HEK293 (cell line): ENCODE measurements around the gene MCM6.

Experiments used
- CTCF ChIA-PET: fragments of 350-600 bp; formaldehyde crosslinking; extraction: SDS; loops from one replicate; lab custom pipeline; 2021; ENCODE audit warnings: antibody characterized with exemption; lab: Yijun Ruan, JAX
- POLR2A ChIA-PET: fragments of 300-600 bp; formaldehyde crosslinking; extraction: SDS; loops from one replicate; lab custom pipeline; 2020; ENCODE audit warnings: antibody characterized with exemption, inconsistent platforms; lab: Yijun Ruan, JAX
- H3K27ac ChIP-seq: fragments of 200-500 bp; sonication (Bioruptor generic); 2 replicates; pipeline ENCODE4 v1.5.1; 2014; ENCODE audit warnings: low read depth, low read length, control low read depth, inconsistent platforms; ENCODE audit errors: extremely low read depth
- H3K36me3 ChIP-seq, 2 experiments: fragments of 200-500 bp in 1 of 2; sonication (Bioruptor generic) in 1 of 2; 1 replicate in 1 of 2; 2 replicates in 1 of 2; pipeline ENCODE4 v1.5.1; 2014 to 2017; ENCODE audit warnings: inconsistent platforms in 2 of 2, low read length in 2 of 2; ENCODE audit not compliant: control insufficient read depth in 2 of 2, insufficient read depth in 1 of 2
- H3K4me1 ChIP-seq: fragments of 200-500 bp; sonication (Bioruptor generic); 2 replicates; pipeline ENCODE4 v1.5.1; 2014; ENCODE audit warnings: mild to moderate bottlenecking, low read length, inconsistent platforms; ENCODE audit not compliant: control insufficient read depth, insufficient read depth
- H3K4me3 ChIP-seq: 2 replicates; pipeline ENCODE4 v1.5.1; 2011; ENCODE audit warnings: low read depth, mild to moderate bottlenecking, control low read depth, low read length, moderate library complexity
- H3K9me3 ChIP-seq: fragments of 200-500 bp; sonication (Bioruptor generic); 2 replicates; pipeline ENCODE4 v1.5.1; 2014; ENCODE audit warnings: low read depth, low read length, inconsistent platforms; ENCODE audit not compliant: control insufficient read depth, insufficient read depth
- AEBP2 ChIP-seq: fragments of 450-650 bp; formaldehyde crosslinking; IDR thresholded peaks from 2 replicates; pipeline ENCODE4 v1.5.1; 2016; ENCODE audit warnings: missing biosample characterization, missing genetic modification characterization, borderline replicate concordance
- HIC1 ChIP-seq: fragments of 450-650 bp; formaldehyde crosslinking; IDR thresholded peaks from 2 replicates; pipeline ENCODE4 v1.5.1; 2016; ENCODE audit warnings: missing biosample characterization, missing genetic modification characterization
- OSR2 ChIP-seq: fragments of 450-650 bp; formaldehyde crosslinking; IDR thresholded peaks from 2 replicates; pipeline ENCODE4 v1.5.1; 2016; ENCODE audit warnings: missing biosample characterization, missing genetic modification characterization
- PATZ1 ChIP-seq: fragments of 450-650 bp; formaldehyde crosslinking; IDR thresholded peaks from 2 replicates; pipeline ENCODE4 v1.5.1; 2016; ENCODE audit warnings: missing biosample characterization, missing genetic modification characterization
- ZNF133 ChIP-seq: fragments of 450-650 bp; formaldehyde crosslinking; IDR thresholded peaks from 2 replicates; pipeline ENCODE4 v1.5.1; 2016; ENCODE audit warnings: missing biosample characterization, missing genetic modification characterization
- ZNF184 ChIP-seq: fragments of 450-650 bp; IDR thresholded peaks from 2 replicates; pipeline ENCODE4 v1.5.1; 2018; ENCODE audit warnings: missing biosample characterization, mild to moderate bottlenecking, missing genetic modification characterization
- ZNF214 ChIP-seq: fragments of 450-650 bp; formaldehyde crosslinking; IDR thresholded peaks from 2 replicates; pipeline ENCODE4 v1.5.1; 2017; ENCODE audit warnings: missing biosample characterization, mild to moderate bottlenecking, missing genetic modification characterization, borderline replicate concordance
- ZNF266 ChIP-seq: fragments of 450-650 bp; formaldehyde crosslinking; IDR thresholded peaks from 2 replicates; pipeline ENCODE4 v1.5.1; 2016; ENCODE audit warnings: missing biosample characterization, missing genetic modification characterization, low read depth
- ZNF354C ChIP-seq: fragments of 450-650 bp; formaldehyde crosslinking; IDR thresholded peaks from 2 replicates; pipeline ENCODE4 v1.5.1; 2016; ENCODE audit warnings: missing biosample characterization, missing genetic modification characterization, low read depth, borderline replicate concordance
- ZNF514 ChIP-seq: fragments of 450-650 bp; formaldehyde crosslinking; IDR thresholded peaks from 2 replicates; pipeline ENCODE4 v1.5.1; 2016; ENCODE audit warnings: missing biosample characterization, missing genetic modification characterization
- ZNF518A ChIP-seq: fragments of 450-650 bp; formaldehyde crosslinking; conservative IDR thresholded peaks from 2 replicates; pipeline ENCODE4 v1.5.1; 2016; ENCODE audit warnings: low read depth, missing biosample characterization, missing genetic modification characterization
- ZNF777 ChIP-seq: fragments of 450-650 bp; formaldehyde crosslinking; IDR thresholded peaks from 2 replicates; pipeline ENCODE4 v1.5.1; 2017; ENCODE audit warnings: missing biosample characterization, missing genetic modification characterization, borderline replicate concordance

The MCM6 gene

GRCh38 chr2:135839713-135840112 is 36.5 kb downstream of the MCM6 start (continued):
- TF ChIP-seq PATZ1: no peak
- no peak for TF ChIP-seq AEBP2 (tag by site-specific recombination)

- TF ChIP-seq HIC1 (tag by site-specific recombination) (no peak), ZNF518A (tag by site-specific recombination) (no peak), ZNF266 (tag by site-specific recombination) (no peak), ZNF514 (tag by site-specific recombination) (no peak), ZNF184 (no peak), ZNF354C (tag by site-specific recombination) (no peak), OSR2 (no peak), ZNF214 (tag by site-specific recombination) (no peak), ZNF133 (tag by site-specific recombination) (no peak), ZNF777 (tag by site-specific recombination) (no peak)
- H3K9me3 ChIP-seq: no peaks in the 10 kb centered on the region
- CTCF ChIA-PET: interaction anchor here (0.6 to 0.7 kb wide), 4 partner anchors 47 to 1650 kb away, joined by 3 to 6 read pairs (median 4); no protein-coding TSS in a partner anchor
- no peaks in the 10 kb centered on the region for H3K4me1 ChIP-seq
- POLR2A ChIA-PET: no interaction called here
- H3K36me3 ChIP-seq: peaks cover 13 to 41% of the 10 kb centered on the region in 2 experiments
- H3K27ac ChIP-seq: no peak overlapping the region
- no peak overlapping the region for H3K4me3 ChIP-seq
These were observed 37.7 kb downstream of the MCM6 start for GRCh38 chr2:135838502-135838901.
